ENCODE data around the gene BLTP2. TPM values are rescaled to one million over a fixed set of nuclear protein-coding genes. Genes with fewer than 3 reads are reported as not detected.
A peak's percentile ranks its signal among the peaks of the same experiment; 100 is the strongest.
"Not testable (repeated sequence)": the region's sequence is repeated elsewhere in the genome, so short reads cannot be mapped to it uniquely, and the experiment has no call there.

BLTP2 gene
- total RNA-seq, 3 donors from 2014 or later: 131 to 159 (median 134) TPM

DNA sequence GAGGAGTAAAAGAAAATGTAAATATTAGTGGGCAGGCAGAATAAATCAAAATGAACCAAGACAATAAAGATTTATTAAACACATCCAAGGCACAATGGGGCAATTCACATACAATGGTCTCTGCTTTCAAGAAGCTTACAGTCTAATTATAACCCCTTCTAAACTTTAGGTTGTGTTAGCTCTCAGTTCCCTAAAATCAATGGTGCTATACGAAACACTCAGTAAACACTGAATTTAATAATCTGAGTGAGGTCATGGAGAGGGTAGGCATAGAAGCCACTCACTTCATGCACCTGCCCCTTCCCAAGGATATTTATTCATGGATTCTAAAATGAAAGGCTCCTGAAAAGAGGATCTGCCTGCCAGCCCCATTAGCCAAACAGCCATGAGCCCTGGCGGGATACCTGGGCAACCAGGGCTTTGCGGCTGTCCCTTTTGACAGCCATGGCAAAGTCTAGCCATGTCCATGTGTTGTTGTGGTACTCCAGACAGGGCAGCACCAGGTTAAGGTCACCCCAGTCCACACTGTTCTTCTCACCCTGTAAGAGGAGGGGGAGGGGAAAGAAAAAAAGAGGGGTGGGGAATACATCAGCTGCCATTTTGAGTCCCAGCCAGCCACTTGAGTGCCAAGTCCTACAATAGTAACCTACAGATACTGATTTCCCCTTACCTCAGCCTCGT, 29.6 kb downstream of the BLTP2 start:
- DNase-seq (no peak), ATAC-seq (no peak)
- intact Hi-C loops (cut with DNase I, micrococcal nuclease): no loop called here
- H3K36me3 ChIP-seq (ENCODE audit: low read depth): peaks cover 18% of the 10 kb centered on the region
- TF ChIP-seq, protein P1, sequence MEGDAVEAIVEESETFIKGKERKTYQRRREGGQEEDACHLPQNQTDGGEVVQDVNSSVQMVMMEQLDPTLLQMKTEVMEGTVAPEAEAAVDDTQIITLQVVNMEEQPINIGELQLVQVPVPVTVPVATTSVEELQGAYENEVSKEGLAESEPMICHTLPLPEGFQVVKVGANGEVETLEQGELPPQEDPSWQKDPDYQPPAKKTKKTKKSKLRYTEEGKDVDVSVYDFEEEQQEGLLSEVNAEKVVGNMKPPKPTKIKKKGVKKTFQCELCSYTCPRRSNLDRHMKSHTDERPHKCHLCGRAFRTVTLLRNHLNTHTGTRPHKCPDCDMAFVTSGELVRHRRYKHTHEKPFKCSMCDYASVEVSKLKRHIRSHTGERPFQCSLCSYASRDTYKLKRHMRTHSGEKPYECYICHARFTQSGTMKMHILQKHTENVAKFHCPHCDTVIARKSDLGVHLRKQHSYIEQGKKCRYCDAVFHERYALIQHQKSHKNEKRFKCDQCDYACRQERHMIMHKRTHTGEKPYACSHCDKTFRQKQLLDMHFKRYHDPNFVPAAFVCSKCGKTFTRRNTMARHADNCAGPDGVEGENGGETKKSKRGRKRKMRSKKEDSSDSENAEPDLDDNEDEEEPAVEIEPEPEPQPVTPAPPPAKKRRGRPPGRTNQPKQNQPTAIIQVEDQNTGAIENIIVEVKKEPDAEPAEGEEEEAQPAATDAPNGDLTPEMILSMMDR (IDR thresholded peaks at IDR 0.05): no peak
- H3K9me3 ChIP-seq: no peaks in the 10 kb centered on the region
- H3K4me1 ChIP-seq (ENCODE audit: low read depth): no peaks in the 10 kb centered on the region
- no peak overlapping the region for H3K4me3 ChIP-seq

DNA sequence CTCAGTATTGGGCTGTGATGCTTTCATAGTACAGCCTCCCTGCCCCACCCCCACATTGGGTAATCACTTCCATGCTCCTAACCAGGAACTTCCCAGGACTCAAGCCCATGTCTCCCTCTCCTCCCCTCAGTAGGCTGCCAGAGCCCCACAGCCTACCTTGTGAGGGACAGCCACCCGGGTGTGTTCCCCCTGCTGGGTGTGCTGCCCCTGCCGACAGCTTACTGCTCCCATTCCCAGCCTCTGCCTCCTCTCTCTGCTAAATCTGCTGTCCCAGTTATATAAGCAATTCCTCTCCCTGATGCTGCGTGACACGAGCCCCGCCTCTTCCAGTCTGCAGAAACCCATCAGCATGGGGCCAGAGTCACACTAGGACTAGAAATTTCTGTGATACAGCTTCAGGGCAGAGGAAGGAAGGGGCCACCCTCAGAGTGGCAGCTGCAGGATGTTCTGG, 31.0 kb downstream of the BLTP2 start, which contains the start of gene RSKR:
RSKR (minus strand) TSS at position 255 of the 451 bp plus-strand sequence; CDS start at position 231, 24 bp downstream.
- TF ChIP-seq, protein P1 (IDR thresholded peaks at IDR 0.05): no peak
- no peak within 1 kb of the TSS for H3K4me3 ChIP-seq
- H3K4me1 ChIP-seq (ENCODE audit: low read depth): no peaks in the 10 kb centered on the region
- DNase-seq (no peak), ATAC-seq (no peak)
- H3K36me3 ChIP-seq (ENCODE audit: low read depth): peaks cover 18% of the 10 kb centered on the region
- intact Hi-C loops (cut with DNase I, micrococcal nuclease): no loop called here
- H3K9me3 ChIP-seq: no peaks in the 10 kb centered on the region

GRCh38 chr17:28612936-28613872, 31.8 kb downstream of the BLTP2 start:
- H3K36me3 ChIP-seq (ENCODE audit: low read depth): peaks cover 18% of the 10 kb centered on the region
- intact Hi-C loops (cut with DNase I, micrococcal nuclease): no loop called here
- peak in 1 of 3 donors; percentile 59 for DNase-seq
- no peak overlapping the region for H3K4me3 ChIP-seq
- TF ChIP-seq, protein P1 (IDR thresholded peaks at IDR 0.05): peak; percentile 38
- H3K9me3 ChIP-seq: no peaks in the 10 kb centered on the region
- H3K4me1 ChIP-seq (ENCODE audit: low read depth): no peaks in the 10 kb centered on the region
- peak; percentile 53 for ATAC-seq

DNA sequence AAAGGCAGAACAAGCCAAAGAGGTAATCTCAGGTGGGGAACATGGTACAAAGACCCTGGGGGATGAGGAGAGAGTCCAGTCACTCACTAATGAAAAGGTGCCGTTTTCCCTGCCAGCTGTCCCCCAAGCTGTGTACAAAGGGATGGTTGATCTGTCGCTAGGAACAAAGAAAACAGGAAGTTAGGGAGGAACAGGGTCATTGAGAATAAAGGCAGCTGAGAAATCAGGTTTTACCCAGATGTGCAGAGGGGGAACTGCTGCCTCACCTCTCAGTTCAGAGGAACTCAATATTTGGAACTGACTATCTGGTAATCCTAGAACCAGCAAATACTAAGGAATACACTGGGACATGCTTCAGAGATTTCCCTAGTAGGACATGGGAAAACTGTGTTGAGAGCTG, 32.4 kb downstream of the BLTP2 start:
- peaks cover 18% of the 10 kb centered on the region for H3K36me3 ChIP-seq (ENCODE audit: low read depth)
- no peak overlapping the region for H3K4me3 ChIP-seq
- DNase-seq (no peak), ATAC-seq (no peak)
- intact Hi-C loops (cut with DNase I, micrococcal nuclease): no loop called here
- H3K9me3 ChIP-seq: no peaks in the 10 kb centered on the region
- TF ChIP-seq, protein P1 (IDR thresholded peaks at IDR 0.05): no peak
- no peaks in the 10 kb centered on the region for H3K4me1 ChIP-seq (ENCODE audit: low read depth)

- Histone ChIP-seq H3K4me3 (no peak overlapping the region), H3K4me1 (ENCODE audit: low read depth) (no peaks in the 10 kb centered on the region), H3K9me3 (no peaks in the 10 kb centered on the region), H3K36me3 (ENCODE audit: low read depth) (peaks cover 3% of the 10 kb centered on the region)
- DNase-seq (peak in 2 of 3 donors; percentile 28 to 37), ATAC-seq (peak; percentile 72)
- TF ChIP-seq, protein P1 (IDR thresholded peaks at IDR 0.05): no peak
- intact Hi-C loops (cut with DNase I, micrococcal nuclease): no loop called here
These were observed 34.6 kb downstream of the BLTP2 start for GRCh38 chr17:28610376-28610775.

- DNase-seq; H3K9me3 ChIP-seq; H3K36me3 ChIP-seq (ENCODE audit: low read depth); H3K4me3 ChIP-seq; ATAC-seq; intact Hi-C loops (cut with DNase I, micrococcal nuclease); H3K4me1 ChIP-seq (ENCODE audit: low read depth): not testable (repeated sequence)
These were observed 40.9 kb downstream of the BLTP2 start for GRCh38 chr17:28604031-28604430.

Data from mucosa of descending colon (tissue), 3 donors.